GM12873 (cell line): ENCODE results near the gene LRRTM1.

ENCODE experiments used
- TF ChIP-seq, protein P1 (sequence below): IDR thresholded peaks from 2 replicates; pipeline ENCODE4 v1.5.1; 2012; ENCODE audit warnings: low read depth, mild to moderate bottlenecking, moderate library complexity, low read length, control low read depth; ENCODE audit not compliant: insufficient read depth; ENCODE audit errors: missing control alignments

Gene LRRTM1

DNA sequence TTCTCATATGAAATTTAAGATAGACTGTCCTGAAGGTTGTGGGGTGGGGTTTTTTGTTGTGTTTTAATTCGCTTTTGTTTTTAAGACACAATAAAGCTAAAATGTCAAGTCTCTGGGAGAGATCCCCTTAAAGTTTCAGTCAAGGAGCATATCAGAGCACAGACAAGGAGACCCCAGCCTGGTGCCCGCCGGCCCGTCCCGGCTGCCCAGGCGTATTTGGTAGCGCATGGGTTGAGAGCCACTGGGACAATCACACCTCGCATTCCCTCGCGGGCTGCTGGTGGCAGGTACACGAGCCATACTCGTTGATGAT, 2.6 kb downstream of the LRRTM1 start:
- TF ChIP-seq, protein P1, sequence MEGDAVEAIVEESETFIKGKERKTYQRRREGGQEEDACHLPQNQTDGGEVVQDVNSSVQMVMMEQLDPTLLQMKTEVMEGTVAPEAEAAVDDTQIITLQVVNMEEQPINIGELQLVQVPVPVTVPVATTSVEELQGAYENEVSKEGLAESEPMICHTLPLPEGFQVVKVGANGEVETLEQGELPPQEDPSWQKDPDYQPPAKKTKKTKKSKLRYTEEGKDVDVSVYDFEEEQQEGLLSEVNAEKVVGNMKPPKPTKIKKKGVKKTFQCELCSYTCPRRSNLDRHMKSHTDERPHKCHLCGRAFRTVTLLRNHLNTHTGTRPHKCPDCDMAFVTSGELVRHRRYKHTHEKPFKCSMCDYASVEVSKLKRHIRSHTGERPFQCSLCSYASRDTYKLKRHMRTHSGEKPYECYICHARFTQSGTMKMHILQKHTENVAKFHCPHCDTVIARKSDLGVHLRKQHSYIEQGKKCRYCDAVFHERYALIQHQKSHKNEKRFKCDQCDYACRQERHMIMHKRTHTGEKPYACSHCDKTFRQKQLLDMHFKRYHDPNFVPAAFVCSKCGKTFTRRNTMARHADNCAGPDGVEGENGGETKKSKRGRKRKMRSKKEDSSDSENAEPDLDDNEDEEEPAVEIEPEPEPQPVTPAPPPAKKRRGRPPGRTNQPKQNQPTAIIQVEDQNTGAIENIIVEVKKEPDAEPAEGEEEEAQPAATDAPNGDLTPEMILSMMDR = no peak

DNA sequence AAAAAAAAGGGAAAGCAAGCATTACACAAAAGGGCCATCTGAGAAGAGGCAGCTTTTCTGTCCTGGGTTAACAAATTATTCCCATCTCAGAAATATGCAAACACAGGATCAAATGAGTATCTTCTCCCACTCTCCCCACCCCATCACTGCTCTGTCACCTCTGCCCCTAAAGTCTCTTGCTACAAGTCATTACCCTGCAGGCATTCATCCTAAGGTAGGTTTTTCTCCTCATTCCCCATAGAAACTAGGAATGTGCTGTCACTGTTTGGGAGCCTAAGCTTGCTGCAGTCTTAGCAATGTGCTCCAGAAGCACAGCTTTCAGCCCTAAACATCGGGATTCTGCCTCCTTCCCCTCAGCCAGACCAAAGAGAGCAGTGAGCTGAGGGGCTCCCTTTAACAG, 3.6 kb downstream of the LRRTM1 start:
- TF ChIP-seq, protein P1 = no peak

DNA sequence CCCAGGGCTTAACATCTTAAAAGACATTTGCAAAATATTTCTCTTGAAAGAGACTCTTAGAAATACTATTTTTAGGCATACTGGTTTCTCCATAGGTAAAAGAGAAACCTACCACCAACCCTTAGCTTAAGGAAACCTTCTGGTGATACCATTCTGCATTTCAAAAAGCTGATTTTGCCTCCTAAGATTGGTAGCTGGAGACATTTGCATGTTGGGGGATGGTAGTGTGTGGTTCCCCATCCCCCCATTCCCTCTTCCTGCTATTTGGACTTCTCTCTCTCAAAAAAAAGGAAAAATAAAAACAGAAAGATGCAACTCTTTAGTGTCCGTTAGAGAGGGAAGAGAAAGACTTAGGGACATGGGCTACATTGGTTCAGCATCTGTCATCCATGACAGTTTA, 4.2 kb downstream of the LRRTM1 start:
- TF ChIP-seq, protein P1 = no peak

DNA sequence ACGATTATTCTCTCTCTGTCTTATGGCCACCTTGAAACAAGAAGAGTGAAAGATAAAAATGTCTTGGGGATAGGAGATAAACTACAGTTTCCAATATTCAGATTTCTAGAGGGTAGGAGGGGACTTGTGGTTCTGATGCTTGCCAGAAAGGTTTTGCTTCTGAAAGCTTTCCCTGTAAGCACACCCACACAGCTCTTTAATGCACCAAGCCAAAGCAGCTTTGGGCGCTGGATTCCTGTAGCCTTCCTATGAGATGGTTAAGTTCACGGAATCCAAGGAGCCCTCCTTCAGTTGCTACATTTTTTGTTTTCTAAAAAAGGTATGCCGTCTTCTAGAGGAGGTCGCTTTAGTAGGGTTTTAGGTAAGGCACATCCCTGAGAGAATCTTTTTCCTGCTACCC, 4.9 kb downstream of the LRRTM1 start:
- TF ChIP-seq, protein P1 = no peak

DNA sequence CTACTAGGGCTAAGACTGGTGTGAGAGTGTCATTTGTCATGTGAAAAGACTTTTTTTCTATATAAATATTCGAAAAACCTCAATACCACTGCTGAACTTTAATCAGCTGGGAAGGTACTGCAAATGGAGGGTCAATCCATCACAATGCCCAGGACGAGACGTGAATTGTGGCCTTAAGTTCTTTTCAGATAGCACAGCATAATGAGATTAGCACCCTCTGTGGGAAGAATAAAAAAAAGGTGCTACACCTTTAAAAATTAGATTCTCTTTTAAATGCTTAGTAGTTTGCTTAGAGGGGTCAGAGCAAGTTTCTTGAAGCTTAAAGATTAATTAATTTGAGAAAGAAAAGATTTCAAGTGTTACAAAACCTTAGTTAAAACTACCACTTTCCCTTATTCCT, 5.6 kb downstream of the LRRTM1 start:
- TF ChIP-seq, protein P1 = no peak

DNA sequence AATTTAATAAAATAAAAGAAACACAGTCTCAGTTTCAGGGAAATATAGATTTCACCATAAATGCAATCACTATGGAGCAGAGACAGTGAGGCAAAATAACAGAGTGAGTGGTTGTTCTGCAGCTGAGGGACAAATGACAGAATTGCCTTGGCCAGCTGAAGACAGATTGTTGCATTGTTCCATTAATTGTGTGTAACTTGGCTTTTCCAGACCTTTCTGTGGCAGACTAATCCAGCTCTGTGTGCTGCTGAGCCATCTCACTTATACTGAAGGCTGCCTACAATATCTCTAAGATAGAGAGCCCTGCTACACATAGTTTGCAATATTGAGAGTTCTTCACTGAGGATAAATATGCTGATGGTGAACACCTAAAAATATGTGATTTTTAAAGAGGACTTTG, 11.5 kb downstream of the LRRTM1 start:
- TF ChIP-seq, protein P1 = no peak

DNA sequence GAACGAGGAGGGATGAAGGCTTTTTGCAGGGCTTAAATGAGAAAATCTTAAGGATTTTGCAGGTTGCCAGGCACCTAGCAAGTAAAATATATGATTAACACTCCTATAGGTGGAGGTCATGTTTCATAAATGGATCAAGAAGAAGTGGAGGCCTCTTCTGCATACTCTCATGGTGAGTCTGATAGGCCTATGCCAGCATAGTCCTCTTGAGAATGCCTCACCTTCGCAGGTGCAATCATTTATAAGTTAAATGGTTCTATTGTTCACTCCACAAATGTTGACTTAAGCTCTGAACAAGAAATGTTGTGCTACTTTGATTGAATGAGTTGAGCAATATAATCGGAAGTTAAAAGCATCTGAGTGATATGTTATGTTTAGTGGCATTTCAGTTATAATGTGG, 12.1 kb downstream of the LRRTM1 start:
- TF ChIP-seq, protein P1 = no peak

DNA sequence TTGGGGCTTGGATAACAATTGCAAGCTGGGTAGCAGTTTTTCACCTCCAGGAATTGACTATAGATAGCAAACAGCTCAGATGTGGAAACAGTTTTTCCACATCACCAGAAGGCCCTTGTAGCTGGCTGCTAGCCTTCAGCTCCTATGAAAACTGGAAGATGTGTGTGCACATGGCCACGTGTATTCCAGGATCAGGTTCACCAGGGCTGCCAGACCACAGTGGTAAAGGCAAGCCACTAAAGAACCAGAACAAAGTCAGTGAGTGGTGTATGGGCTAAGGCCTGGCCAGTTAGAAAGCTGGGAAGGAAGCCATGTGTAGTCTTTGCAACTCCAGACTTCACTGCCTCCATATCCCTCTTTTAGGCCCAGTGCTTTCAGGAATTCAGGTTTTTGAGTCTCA, 12.9 kb downstream of the LRRTM1 start:
- TF ChIP-seq, protein P1 = no peak
